HEK293 (cell line): ENCODE data around the gene PLK5.

Source experiments
- CTCF ChIA-PET: fragments of 350-600 bp; formaldehyde crosslinking; extraction: SDS; loops from one replicate; lab custom pipeline; 2021; ENCODE audit warnings: antibody characterized with exemption; lab: Yijun Ruan, JAX
- POLR2A ChIA-PET: fragments of 300-600 bp; formaldehyde crosslinking; extraction: SDS; loops from one replicate; lab custom pipeline; 2020; ENCODE audit warnings: antibody characterized with exemption, inconsistent platforms; lab: Yijun Ruan, JAX
- H3K27ac ChIP-seq: fragments of 200-500 bp; sonication (Bioruptor generic); 2 replicates; pipeline ENCODE4 v1.5.1; 2014; ENCODE audit warnings: low read depth, low read length, control low read depth, inconsistent platforms; ENCODE audit errors: extremely low read depth
- H3K36me3 ChIP-seq, 2 experiments: fragments of 200-500 bp in 1 of 2; sonication (Bioruptor generic) in 1 of 2; 1 replicate in 1 of 2; 2 replicates in 1 of 2; pipeline ENCODE4 v1.5.1; 2014 to 2017; ENCODE audit warnings: inconsistent platforms in 2 of 2, low read length in 2 of 2; ENCODE audit not compliant: control insufficient read depth in 2 of 2, insufficient read depth in 1 of 2
- H3K4me1 ChIP-seq: fragments of 200-500 bp; sonication (Bioruptor generic); 2 replicates; pipeline ENCODE4 v1.5.1; 2014; ENCODE audit warnings: mild to moderate bottlenecking, low read length, inconsistent platforms; ENCODE audit not compliant: control insufficient read depth, insufficient read depth
- H3K4me3 ChIP-seq: 2 replicates; pipeline ENCODE4 v1.5.1; 2011; ENCODE audit warnings: low read depth, mild to moderate bottlenecking, control low read depth, low read length, moderate library complexity
- H3K9me3 ChIP-seq: fragments of 200-500 bp; sonication (Bioruptor generic); 2 replicates; pipeline ENCODE4 v1.5.1; 2014; ENCODE audit warnings: low read depth, low read length, inconsistent platforms; ENCODE audit not compliant: control insufficient read depth, insufficient read depth
- FEZF1 ChIP-seq: fragments of 450-650 bp; formaldehyde crosslinking; IDR thresholded peaks from 2 replicates; pipeline ENCODE4 v1.5.1; 2016; ENCODE audit warnings: missing biosample characterization, missing genetic modification characterization
- HOXC10 ChIP-seq: sonication (generic); formaldehyde crosslinking; IDR thresholded peaks from 2 replicates; pipeline ENCODE4 v1.8.1; 2023; ENCODE audit warnings: mild to moderate bottlenecking, missing genetic modification reagents
- HOXD13 ChIP-seq: sonication (generic); formaldehyde crosslinking; IDR thresholded peaks from 2 replicates; pipeline ENCODE4 v1.8.0; 2022; ENCODE audit warnings: missing genetic modification reagents, borderline replicate concordance
- KLF1 ChIP-seq: fragments of 450-650 bp; formaldehyde crosslinking; IDR thresholded peaks from 2 replicates; pipeline ENCODE4 v1.5.1; 2016; ENCODE audit warnings: missing biosample characterization, missing genetic modification characterization
- KLF9 ChIP-seq: fragments of 450-650 bp; formaldehyde crosslinking; IDR thresholded peaks from 2 replicates; pipeline ENCODE4 v1.5.1; 2016; ENCODE audit warnings: missing biosample characterization, missing genetic modification characterization, low read depth
- MEIS1 ChIP-seq: sonication (generic); formaldehyde crosslinking; IDR thresholded peaks from 2 replicates; pipeline ENCODE4 v1.8.1; 2022; ENCODE audit warnings: missing genetic modification reagents, mild to moderate bottlenecking, borderline replicate concordance
- SP2 ChIP-seq: fragments of 450-650 bp; formaldehyde crosslinking; IDR thresholded peaks from 2 replicates; pipeline ENCODE4 v1.5.1; 2016; ENCODE audit warnings: missing biosample characterization, missing genetic modification characterization
- ZBTB10 ChIP-seq: fragments of 450-650 bp; formaldehyde crosslinking; IDR thresholded peaks from 2 replicates; pipeline ENCODE4 v1.5.1; 2016; ENCODE audit warnings: missing biosample characterization, missing genetic modification characterization
- ZBTB17 ChIP-seq: fragments of 450-650 bp; formaldehyde crosslinking; IDR thresholded peaks from 2 replicates; pipeline ENCODE4 v1.5.1; 2016; ENCODE audit warnings: missing biosample characterization, missing genetic modification characterization
- ZBTB20 ChIP-seq: fragments of 450-650 bp; formaldehyde crosslinking; IDR thresholded peaks from 2 replicates; pipeline ENCODE4 v1.5.1; 2016; ENCODE audit warnings: missing biosample characterization, missing genetic modification characterization
- ZBTB26 ChIP-seq: fragments of 450-650 bp; formaldehyde crosslinking; optimal IDR thresholded peaks from 2 replicates; pipeline ENCODE3; 2016; ENCODE audit warnings: missing biosample characterization, mild to moderate bottlenecking, missing genetic modification characterization
- ZBTB49 ChIP-seq: fragments of 450-650 bp; formaldehyde crosslinking; IDR thresholded peaks from 2 replicates; pipeline ENCODE4 v1.5.1; 2016; ENCODE audit warnings: missing biosample characterization, missing genetic modification characterization, low read depth
- ZBTB8A ChIP-seq: fragments of 450-650 bp; formaldehyde crosslinking; IDR thresholded peaks from 2 replicates; pipeline ENCODE4 v1.5.1; 2016; ENCODE audit warnings: missing biosample characterization, missing genetic modification characterization
- ZFHX2 ChIP-seq: fragments of 450-650 bp; formaldehyde crosslinking; conservative IDR thresholded peaks from 2 replicates; pipeline ENCODE4 v1.5.1; 2016; ENCODE audit warnings: missing biosample characterization, missing genetic modification characterization
- ZFP69B ChIP-seq: fragments of 450-650 bp; formaldehyde crosslinking; IDR thresholded peaks from 2 replicates; pipeline ENCODE4 v1.5.1; 2016; ENCODE audit warnings: missing biosample characterization, missing genetic modification characterization
- ZNF140 ChIP-seq: fragments of 450-650 bp; formaldehyde crosslinking; IDR thresholded peaks from 2 replicates; pipeline ENCODE4 v1.5.1; 2016; ENCODE audit warnings: missing biosample characterization, missing genetic modification characterization
- ZNF146 ChIP-seq: fragments of 450-650 bp; formaldehyde crosslinking; IDR thresholded peaks from 2 replicates; pipeline ENCODE4 v1.5.1; 2016; ENCODE audit warnings: missing biosample characterization, missing genetic modification characterization
- ZNF155 ChIP-seq: fragments of 450-650 bp; formaldehyde crosslinking; IDR thresholded peaks from 2 replicates; pipeline ENCODE4 v1.5.1; 2016; ENCODE audit warnings: missing biosample characterization, missing genetic modification characterization
- ZNF311 ChIP-seq: fragments of 450-650 bp; formaldehyde crosslinking; IDR thresholded peaks from 2 replicates; pipeline ENCODE4 v1.5.1; 2017; ENCODE audit warnings: missing biosample characterization, missing genetic modification characterization, borderline replicate concordance
- ZNF501 ChIP-seq: fragments of 450-650 bp; formaldehyde crosslinking; IDR thresholded peaks from 2 replicates; pipeline ENCODE4 v1.5.1; 2016; ENCODE audit warnings: missing biosample characterization, missing genetic modification characterization
- ZNF544 ChIP-seq: fragments of 450-650 bp; formaldehyde crosslinking; IDR thresholded peaks from 2 replicates; pipeline ENCODE4 v1.5.0; 2017; ENCODE audit warnings: missing biosample characterization, missing genetic modification characterization
- ZNF548 ChIP-seq: fragments of 450-650 bp; formaldehyde crosslinking; IDR thresholded peaks from 2 replicates; pipeline ENCODE4 v1.5.1; 2016; ENCODE audit warnings: missing biosample characterization, missing genetic modification characterization
- ZNF549 ChIP-seq: fragments of 450-650 bp; IDR thresholded peaks from 2 replicates; pipeline ENCODE4 v1.5.1; 2018; ENCODE audit warnings: missing biosample characterization, missing genetic modification characterization, mild to moderate bottlenecking, inconsistent platforms, moderate library complexity
- ZNF555 ChIP-seq: fragments of 450-650 bp; formaldehyde crosslinking; conservative IDR thresholded peaks from 2 replicates; pipeline ENCODE4 v1.5.1; 2017; ENCODE audit warnings: missing biosample characterization, mild to moderate bottlenecking, missing genetic modification characterization, inconsistent platforms
- ZNF600 ChIP-seq: fragments of 450-650 bp; formaldehyde crosslinking; IDR thresholded peaks from 2 replicates; pipeline ENCODE4 v1.5.1; 2016; ENCODE audit warnings: missing biosample characterization, missing genetic modification characterization
- ZNF610 ChIP-seq: fragments of 450-650 bp; formaldehyde crosslinking; IDR thresholded peaks from 2 replicates; pipeline ENCODE4 v1.5.1; 2016; ENCODE audit warnings: missing biosample characterization, missing genetic modification characterization, borderline replicate concordance
- ZNF629 ChIP-seq: fragments of 450-650 bp; formaldehyde crosslinking; IDR thresholded peaks from 2 replicates; pipeline ENCODE4 v1.5.1; 2017; ENCODE audit warnings: missing biosample characterization, missing genetic modification characterization
- ZSCAN18 ChIP-seq: fragments of 450-650 bp; formaldehyde crosslinking; IDR thresholded peaks from 2 replicates; pipeline ENCODE4 v1.5.1; 2016; ENCODE audit warnings: missing biosample characterization, missing genetic modification characterization
- ZSCAN30 ChIP-seq: fragments of 450-650 bp; IDR thresholded peaks from 2 replicates; pipeline ENCODE4 v1.5.1; 2018; ENCODE audit warnings: missing biosample characterization, mild to moderate bottlenecking, missing genetic modification characterization, moderate library complexity
- TF ChIP-seq, protein P1 (sequence below): fragments of 450-650 bp; formaldehyde crosslinking; IDR thresholded peaks from 2 replicates; pipeline ENCODE4 v1.5.1; 2016; ENCODE audit warnings: missing biosample characterization, missing genetic modification characterization, low read depth

Gene PLK5

GRCh38 chr19:1507763-1508506 is 15.9 kb upstream of the PLK5 start:
- ChIA-PET CTCF (interaction anchor here (0.6 kb wide), 1 partner anchor 22 kb away, joined by 3 read pairs; no protein-coding TSS in a partner anchor), POLR2A (no interaction called here)
- Histone ChIP-seq H3K4me1 (peaks cover 3% of the 10 kb centered on the region; the same call in 1 of the 2 replicates), H3K4me3 (peak overlapping the region; percentile 36), H3K9me3 (no peaks in the 10 kb centered on the region), H3K36me3 (no peaks in the 10 kb centered on the region), H3K27ac (no peak overlapping the region)
- TF ChIP-seq ZNF555 (no peak), ZBTB26 (peak; percentile 69), ZNF629 (peak; percentile 87), ZBTB8A (tag by site-specific recombination) (peak; percentile 99), ZNF544 (no peak), ZSCAN30 (tag by site-specific recombination) (no peak), HOXC10 (CRISPR knock-in tag) (no peak), KLF9 (tag by site-specific recombination) (peak; percentile 89), ZFHX2 (tag by site-specific recombination) (peak; percentile 32; the same call in 1 of the 2 replicates), ZNF501 (tag by site-specific recombination) (no peak), ZBTB10 (tag by site-specific recombination) (peak; percentile 75; the same call in 1 of the 2 replicates), ZBTB20 (tag by site-specific recombination) (peak; percentile 73), ZNF600 (tag by site-specific recombination) (peak; percentile 81), KLF1 (peak; percentile 66), ZNF140 (no peak), ZNF155 (tag by site-specific recombination) (no peak), FEZF1 (tag by site-specific recombination) (peak; percentile 89), SP2 (tag by site-specific recombination) (peak; percentile 96), ZNF311 (tag by site-specific recombination) (no peak), ZBTB49 (no peak), ZBTB17 (tag by site-specific recombination) (peak; percentile 63), ZSCAN18 (tag by site-specific recombination) (no peak), ZNF146 (no peak), ZNF548 (tag by site-specific recombination) (no peak), HOXD13 (CRISPR knock-in tag) (peak; percentile 83; the same call in 1 of the 2 replicates), ZNF610 (no peak), MEIS1 (CRISPR knock-in tag) (no peak), ZFP69B (peak; percentile 97), ZNF549 (no peak)
- TF ChIP-seq, protein P1, sequence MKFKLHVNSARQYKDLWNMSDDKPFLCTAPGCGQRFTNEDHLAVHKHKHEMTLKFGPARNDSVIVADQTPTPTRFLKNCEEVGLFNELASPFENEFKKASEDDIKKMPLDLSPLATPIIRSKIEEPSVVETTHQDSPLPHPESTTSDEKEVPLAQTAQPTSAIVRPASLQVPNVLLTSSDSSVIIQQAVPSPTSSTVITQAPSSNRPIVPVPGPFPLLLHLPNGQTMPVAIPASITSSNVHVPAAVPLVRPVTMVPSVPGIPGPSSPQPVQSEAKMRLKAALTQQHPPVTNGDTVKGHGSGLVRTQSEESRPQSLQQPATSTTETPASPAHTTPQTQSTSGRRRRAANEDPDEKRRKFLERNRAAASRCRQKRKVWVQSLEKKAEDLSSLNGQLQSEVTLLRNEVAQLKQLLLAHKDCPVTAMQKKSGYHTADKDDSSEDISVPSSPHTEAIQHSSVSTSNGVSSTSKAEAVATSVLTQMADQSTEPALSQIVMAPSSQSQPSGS (tag by site-specific recombination) = no peak
